Endometrial microvascular endothelial cells (primary cell): ENCODE results near the gene MON2. TPM values are rescaled to one million over a fixed set of nuclear protein-coding genes. Genes with fewer than 3 reads are reported as not detected.
"Not testable (repeated sequence)": the region's sequence is repeated elsewhere in the genome, so short reads cannot be mapped to it uniquely, and the experiment has no call there.

Experiments
- in situ Hi-C: cut with HindIII; loops from 2 replicates; pipeline ENCODE4 v1.10.0; 2017; ENCODE audit warnings: low sequenced_read_pairs, low pct_unique_long_range_greater_than_20kb; ENCODE audit errors: inconsistent ontology term
- total RNA-seq: library from RNA; depleted of rRNA; stranded (reverse); fragments of >200 nt; gene quantifications from one replicate; pipeline ENCODE4 v1.2.3, GENCODE V29; 2015; ENCODE audit errors: inconsistent ontology term

MON2 gene
- total RNA-seq, 1 donor from 2014 or later = 21.9 TPM

- in situ Hi-C loops = no loop called here
These were observed 520 bp upstream of the MON2 start for GRCh38 chr12:62466018-62466593.

GRCh38 chr12:62468397-62468796 lies 1.8 kb downstream of the MON2 start:
- in situ Hi-C loops = no loop called here

- in situ Hi-C loops = no loop called here
These were observed 2.3 kb downstream of the MON2 start for GRCh38 chr12:62468935-62469334.

- in situ Hi-C loops = no loop called here
These were observed 3.1 kb downstream of the MON2 start for GRCh38 chr12:62469704-62470103.

GRCh38 chr12:62471734-62472133 lies 5.1 kb downstream of the MON2 start:
- in situ Hi-C loops = no loop called here

GRCh38 chr12:62472472-62472871 lies 5.8 kb downstream of the MON2 start:
- in situ Hi-C loops = no loop called here

GRCh38 chr12:62481843-62482540 lies 15.4 kb downstream of the MON2 start:
- in situ Hi-C loops = no loop called here

- in situ Hi-C loops = no loop called here
These were observed 16.1 kb downstream of the MON2 start for GRCh38 chr12:62482769-62483168.

GRCh38 chr12:62484233-62484632 lies 17.6 kb downstream of the MON2 start:
- in situ Hi-C loops = no loop called here

- in situ Hi-C loops = no loop called here
These were observed 39.2 kb downstream of the MON2 start for GRCh38 chr12:62505786-62506185.

- in situ Hi-C loops = no loop called here
These were observed 46.3 kb downstream of the MON2 start for GRCh38 chr12:62512901-62513300.

GRCh38 chr12:62514080-62514479 lies 47.5 kb downstream of the MON2 start:
- in situ Hi-C loops = not testable (repeated sequence)

- in situ Hi-C loops = no loop called here
These were observed 50.3 kb downstream of the MON2 start for GRCh38 chr12:62516927-62517326.

- in situ Hi-C loops = no loop called here
These were observed 51.3 kb downstream of the MON2 start for GRCh38 chr12:62517887-62518286.

GRCh38 chr12:62519043-62519442 lies 52.4 kb downstream of the MON2 start:
- in situ Hi-C loops = no loop called here

- in situ Hi-C loops = no loop called here
These were observed 53.7 kb downstream of the MON2 start for GRCh38 chr12:62520361-62520760.

- in situ Hi-C loops = no loop called here
These were observed 56.4 kb downstream of the MON2 start for GRCh38 chr12:62522984-62523383.

- in situ Hi-C loops = no loop called here
These were observed 57.0 kb downstream of the MON2 start for GRCh38 chr12:62523619-62524018.

- in situ Hi-C loops = no loop called here
These were observed 58.6 kb downstream of the MON2 start for GRCh38 chr12:62525271-62525670.

GRCh38 chr12:62530596-62530995 lies 64.0 kb downstream of the MON2 start:
- in situ Hi-C loops = no loop called here

GRCh38 chr12:62532333-62532732 lies 65.7 kb downstream of the MON2 start:
- in situ Hi-C loops = no loop called here
